NCI-H187 treated with DMSO at 0.1 percent for 48 hours (cell line): Measurements from ENCODE around the gene HMGXB3.
A peak's percentile ranks its signal among the peaks of the same experiment; 100 is the strongest.

Experiments used
- DNase-seq: peaks from one replicate; lab custom pipeline; 2025; lab: John Stamatoyannopoulos, UW

Gene HMGXB3

GRCh38 chr5:149990518-149991376, 9.8 kb upstream of the HMGXB3 start:
- DNase-seq, result peak; percentile 31

- no peak for DNase-seq
Observed at GRCh38 chr5:149993471-149993870, 7.1 kb upstream of the HMGXB3 start.

GRCh38 chr5:149995385-149996204, 4.9 kb upstream of the HMGXB3 start:
- no peak for DNase-seq

GRCh38 chr5:149996205-149996890, 4.2 kb upstream of the HMGXB3 start:
- no peak for DNase-seq

- no peak for DNase-seq
Observed at GRCh38 chr5:149998281-149998680, 2.3 kb upstream of the HMGXB3 start.

GRCh38 chr5:149999359-149999758, 1.2 kb upstream of the HMGXB3 start:
- no peak for DNase-seq

- DNase-seq, result no peak
Observed at GRCh38 chr5:149999866-150000255, 678 bp upstream of the HMGXB3 start.

- DNase-seq, result no peak
Observed at GRCh38 chr5:150000990-150001659, 586 bp downstream of the HMGXB3 start.

- DNase-seq, result peak; percentile 3
Observed at GRCh38 chr5:150001660-150002486, 1.3 kb downstream of the HMGXB3 start.

GRCh38 chr5:150006318-150006717, 5.8 kb downstream of the HMGXB3 start:
- DNase-seq, result no peak

GRCh38 chr5:150007050-150007449, 6.5 kb downstream of the HMGXB3 start:
- no peak for DNase-seq

- DNase-seq, result no peak
Observed at GRCh38 chr5:150009671-150010387, 9.3 kb downstream of the HMGXB3 start.

- DNase-seq, result no peak
Observed at GRCh38 chr5:150013931-150014330, 13.4 kb downstream of the HMGXB3 start.

- no peak for DNase-seq
Observed at GRCh38 chr5:150014456-150014855, 13.9 kb downstream of the HMGXB3 start.

- DNase-seq, result no peak
Observed at GRCh38 chr5:150015415-150015814, 14.9 kb downstream of the HMGXB3 start.

GRCh38 chr5:150016537-150016936, 16.0 kb downstream of the HMGXB3 start:
- no peak for DNase-seq

GRCh38 chr5:150017226-150018005, 16.9 kb downstream of the HMGXB3 start:
- DNase-seq, result no peak

- no peak for DNase-seq
Observed at GRCh38 chr5:150020249-150020648, 19.7 kb downstream of the HMGXB3 start.

GRCh38 chr5:150021491-150022157, 21.1 kb downstream of the HMGXB3 start:
- no peak for DNase-seq
